D341Med (cell line): Measurements from ENCODE around the gene SPACA9.

Experiments
- DNase-seq: peaks from one replicate; pipeline ENCODE4 v3.0.0; 2012; ENCODE audit warnings: low spot score

Gene SPACA9

GRCh38 chr9:132863096-132863495, 15.6 kb upstream of the SPACA9 start:
- no peak for DNase-seq

- DNase-seq: no peak
Observed at GRCh38 chr9:132864277-132864676, 14.4 kb upstream of the SPACA9 start.

- DNase-seq: no peak
Observed at GRCh38 chr9:132864691-132865090, 14.0 kb upstream of the SPACA9 start.

GRCh38 chr9:132866898-132867297, 11.8 kb upstream of the SPACA9 start:
- DNase-seq: no peak

GRCh38 chr9:132869266-132869665, 9.4 kb upstream of the SPACA9 start:
- DNase-seq: no peak

GRCh38 chr9:132873403-132873802, 5.3 kb upstream of the SPACA9 start:
- DNase-seq: no peak

GRCh38 chr9:132875159-132875558, 3.5 kb upstream of the SPACA9 start:
- DNase-seq: no peak

GRCh38 chr9:132876849-132877248, 1.8 kb upstream of the SPACA9 start:
- DNase-seq: no peak

GRCh38 chr9:132877458-132877823, 1.3 kb upstream of the SPACA9 start:
- no peak for DNase-seq

GRCh38 chr9:132877824-132878694, 639 bp upstream of the SPACA9 start, which contains the start of gene AK8:
Gene AK8 (minus strand): TSS chr9:132878284. CDS start chr9:132878255, 29 bp downstream.
- peak; percentile 98 for DNase-seq

GRCh38 chr9:132879457-132880323, 992 bp downstream of the SPACA9 start:
- no peak for DNase-seq

GRCh38 chr9:132880324-132880661, 1.6 kb downstream of the SPACA9 start:
- DNase-seq: no peak

GRCh38 chr9:132881826-132882225, 3.1 kb downstream of the SPACA9 start:
- DNase-seq: no peak

- DNase-seq: no peak
Observed at GRCh38 chr9:132882616-132883015, 3.9 kb downstream of the SPACA9 start.

GRCh38 chr9:132883349-132884294, 4.9 kb downstream of the SPACA9 start:
- no peak for DNase-seq

- DNase-seq: no peak
Observed at GRCh38 chr9:132885720-132886333, 7.1 kb downstream of the SPACA9 start.

GRCh38 chr9:132886334-132886725, 7.6 kb downstream of the SPACA9 start:
- no peak for DNase-seq

- no peak for DNase-seq
Observed at GRCh38 chr9:132887181-132888120, 8.8 kb downstream of the SPACA9 start.

- DNase-seq: no peak
Observed at GRCh38 chr9:132888151-132888550, 9.5 kb downstream of the SPACA9 start.

- DNase-seq: no peak
Observed at GRCh38 chr9:132892400-132892799, 13.7 kb downstream of the SPACA9 start.
